ENCODE results near the gene CCNL2.
A peak's percentile ranks its signal among the peaks of the same experiment; 100 is the strongest.
"Not testable (repeated sequence)": the region's sequence is repeated elsewhere in the genome, so short reads cannot be mapped to it uniquely, and the experiment has no call there.

The CCNL2 gene

GRCh38 chr1:1387098-1388077 is 11.7 kb downstream of the CCNL2 start (continued):
- TF ChIP-seq, protein P1, sequence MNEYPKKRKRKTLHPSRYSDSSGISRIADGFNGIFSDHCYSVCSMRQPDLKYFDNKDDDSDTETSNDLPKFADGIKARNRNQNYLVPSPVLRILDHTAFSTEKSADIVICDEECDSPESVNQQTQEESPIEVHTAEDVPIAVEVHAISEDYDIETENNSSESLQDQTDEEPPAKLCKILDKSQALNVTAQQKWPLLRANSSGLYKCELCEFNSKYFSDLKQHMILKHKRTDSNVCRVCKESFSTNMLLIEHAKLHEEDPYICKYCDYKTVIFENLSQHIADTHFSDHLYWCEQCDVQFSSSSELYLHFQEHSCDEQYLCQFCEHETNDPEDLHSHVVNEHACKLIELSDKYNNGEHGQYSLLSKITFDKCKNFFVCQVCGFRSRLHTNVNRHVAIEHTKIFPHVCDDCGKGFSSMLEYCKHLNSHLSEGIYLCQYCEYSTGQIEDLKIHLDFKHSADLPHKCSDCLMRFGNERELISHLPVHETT (tag by site-specific recombination; IDR thresholded peaks at IDR 0.05), result no peak
- TF ChIP-seq ZNF677 (tag by site-specific recombination; IDR thresholded peaks at IDR 0.05), result no peak
- TF ChIP-seq KLF10 (tag by site-specific recombination; IDR thresholded peaks at IDR 0.05), result no peak
- TF ChIP-seq ZNF19 (tag by site-specific recombination; IDR thresholded peaks at IDR 0.05; ENCODE audit: low read depth), result no peak
- TF ChIP-seq BCL11B (tag by site-specific recombination; IDR thresholded peaks at IDR 0.05; ENCODE audit: low read depth), result peak; percentile 84
- peak; percentile 85 for TF ChIP-seq BCL11A (tag by site-specific recombination; IDR thresholded peaks at IDR 0.05; ENCODE audit: low read depth)
- TF ChIP-seq INSM2 (tag by site-specific recombination; IDR thresholded peaks at IDR 0.05), result no peak
- TF ChIP-seq ZNF548 (tag by site-specific recombination; IDR thresholded peaks at IDR 0.05), result no peak
- no peak for TF ChIP-seq ZNF394 (tag by site-specific recombination; IDR thresholded peaks at IDR 0.05; ENCODE audit: borderline replicate concordance)
- no peak for TF ChIP-seq ZNF514 (tag by site-specific recombination; IDR thresholded peaks at IDR 0.05)
- no peak for TF ChIP-seq SCRT2 (tag by site-specific recombination; IDR thresholded peaks at IDR 0.05)
- no peak for TF ChIP-seq ZNF169 (tag by site-specific recombination; IDR thresholded peaks at IDR 0.05)
- no peak for TF ChIP-seq OSR2 (tag by site-specific recombination; IDR thresholded peaks at IDR 0.05)
- no peak for TF ChIP-seq ZNF341 (tag by site-specific recombination; IDR thresholded peaks at IDR 0.05; ENCODE audit: low read depth)

GRCh38 chr1:1385931-1386330 is 13.2 kb downstream of the CCNL2 start:
- POLR2A ChIA-PET, result interaction anchor here (4.6 kb wide), 1 partner anchor 14 kb away, joined by 15 read pairs; the partner anchor contains the start of gene CCNL2
- TF ChIP-seq ZNF121 (tag by site-specific recombination; IDR thresholded peaks at IDR 0.05) (no peak), ZNF175 (tag by site-specific recombination; IDR thresholded peaks at IDR 0.05) (no peak), ZNF548 (tag by site-specific recombination; IDR thresholded peaks at IDR 0.05) (no peak)
- H3K4me1 ChIP-seq (ENCODE audit: control insufficient read depth, insufficient read depth, low read length), result no peaks in the 10 kb centered on the region
- no peaks in the 10 kb centered on the region for H3K9me3 ChIP-seq (ENCODE audit: control insufficient read depth, insufficient read depth, low read depth, low read length)
- H3K4me3 ChIP-seq (ENCODE audit: low read depth, low read length), result no peak overlapping the region
- CTCF ChIA-PET, result interaction anchor here (0.6 to 1.5 kb wide), 6 partner anchors 9 to 56 kb away, joined by 3 to 5 read pairs (median 3); partner anchors contain the start of gene CCNL2
- peaks cover 35 to 82% of the 10 kb centered on the region in 2 experiments for H3K36me3 ChIP-seq (ENCODE audit: control insufficient read depth in 2 of 2, insufficient read depth in 1 of 2, low read length in 2 of 2)
- no peak overlapping the region for H3K27ac ChIP-seq (ENCODE audit: extremely low read depth, low read depth, low read length)

DNA sequence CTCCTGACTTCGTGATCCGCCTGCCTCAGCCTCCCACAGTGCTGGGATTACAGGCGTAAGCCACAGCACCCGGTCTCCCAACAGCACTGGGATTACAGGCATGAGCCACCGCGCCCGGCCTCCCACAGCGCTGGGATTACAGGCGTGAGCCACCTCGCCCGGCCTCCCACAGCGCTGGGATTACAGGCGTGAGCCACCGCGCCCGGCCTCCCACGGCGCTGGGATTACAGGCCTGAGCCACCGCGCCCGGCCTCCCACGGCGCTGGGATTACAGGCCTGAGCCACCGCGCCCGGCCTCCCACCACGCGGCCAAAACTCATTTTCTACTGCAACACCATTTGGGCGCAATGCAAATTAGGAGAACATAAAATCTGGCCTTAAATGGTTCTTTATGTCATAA is 13.8 kb downstream of the CCNL2 start:
- ChIA-PET POLR2A (interaction anchor here (1.9 kb wide), 1 partner anchor 10 kb away, joined by 12 read pairs; no protein-coding TSS in a partner anchor), CTCF (interaction anchor here (0.6 to 1.3 kb wide), 4 partner anchors 10 to 57 kb away, joined by 3 to 4 read pairs (median 3); partner anchors contain the start of gene CCNL2)
- peaks cover 32 to 82% of the 10 kb centered on the region in 2 experiments for H3K36me3 ChIP-seq (ENCODE audit: control insufficient read depth in 2 of 2, insufficient read depth in 1 of 2, low read length in 2 of 2)

More for the DNA sequence above, 13.8 kb downstream of the CCNL2 start:
- H3K9me3 ChIP-seq (ENCODE audit: control insufficient read depth, insufficient read depth, low read depth, low read length); H3K4me1 ChIP-seq (ENCODE audit: control insufficient read depth, insufficient read depth, low read length); H3K27ac ChIP-seq (ENCODE audit: extremely low read depth, low read depth, low read length); H3K4me3 ChIP-seq (ENCODE audit: low read depth, low read length): not testable (repeated sequence)
